Fibroblast of lung (primary cell): ENCODE data around the gene CYTH4. TPM values are rescaled to one million over a fixed set of nuclear protein-coding genes. Genes with fewer than 3 reads are reported as not detected.

ENCODE experiments used
- DNase-seq, 2 donors: peaks; one replicate each; pipeline versions ENCODE4 v3.0.0 to v3.0.0-alpha.2; 2010; ENCODE audit warnings: low read depth in 2 of 2
- H2AFZ ChIP-seq: 2 replicates; pipeline ENCODE4 v1.5.1; 2012; ENCODE audit warnings: low read length, control low read depth, inconsistent platforms
- H3K27ac ChIP-seq: 2 replicates; pipeline ENCODE4 v1.5.1; 2011; ENCODE audit warnings: low read length, control low read depth; ENCODE audit not compliant: insufficient read depth
- H3K27me3 ChIP-seq: 2 replicates; pipeline ENCODE4 v1.5.1; 2011; ENCODE audit warnings: mild to moderate bottlenecking, low read length; ENCODE audit not compliant: control insufficient read depth, insufficient read depth
- H3K36me3 ChIP-seq: 2 replicates; pipeline ENCODE4 v1.5.1; 2011; ENCODE audit warnings: low read length; ENCODE audit not compliant: control insufficient read depth, insufficient read depth
- H3K4me1 ChIP-seq: 2 replicates; pipeline ENCODE4 v1.5.1; 2011; ENCODE audit warnings: low read length; ENCODE audit not compliant: control insufficient read depth, insufficient read depth; ENCODE audit errors: extremely low read depth
- H3K4me2 ChIP-seq: 2 replicates; pipeline ENCODE4 v1.5.1; 2011; ENCODE audit warnings: low read length, control low read depth; ENCODE audit not compliant: insufficient read depth; ENCODE audit errors: extremely low read depth
- H3K4me3 ChIP-seq, 4 experiments: fragments of 200-600 bp in 1 of 4; sonication (generic) in 1 of 4; replicated peaks in 1 of 4; 2 replicates each; pipeline ENCODE4 v1.5.1; 2011 to 2016; ENCODE audit warnings: low read length in 4 of 4, low read depth in 3 of 4, mild to moderate bottlenecking in 3 of 4, control low read depth in 2 of 4, inconsistent platforms in 1 of 4, mixed read lengths in 1 of 4; ENCODE audit not compliant: insufficient read depth in 1 of 4; ENCODE audit errors: control extremely low read depth in 1 of 4
- H3K79me2 ChIP-seq: 2 replicates; pipeline ENCODE4 v1.5.1; 2012; ENCODE audit warnings: mild to moderate bottlenecking, low read length, inconsistent platforms; ENCODE audit not compliant: control insufficient read depth, insufficient read depth
- H3K9ac ChIP-seq: 2 replicates; pipeline ENCODE4 v1.5.1; 2011; ENCODE audit warnings: mild to moderate bottlenecking, low read length, control low read depth; ENCODE audit not compliant: insufficient read depth
- H3K9me3 ChIP-seq: 2 replicates; pipeline ENCODE4 v1.5.1; 2012; ENCODE audit warnings: low read depth, low read length; ENCODE audit not compliant: control insufficient read depth, insufficient read depth
- H4K20me1 ChIP-seq: 2 replicates; pipeline ENCODE4 v1.5.1; 2011; ENCODE audit warnings: low read length; ENCODE audit not compliant: control insufficient read depth, insufficient read depth; ENCODE audit errors: extremely low read depth
- CTCF ChIP-seq, 2 donors: IDR thresholded peaks in 1 of 2; conservative IDR thresholded peaks in 1 of 2; 1 replicate in 1 of 2; 2 replicates in 1 of 2; pipeline ENCODE4 v1.5.1; 2011 to 2012; ENCODE audit warnings: low read length in 2 of 2, control low read depth in 1 of 2, inconsistent platforms in 1 of 2, low read depth in 1 of 2, mild to moderate bottlenecking in 1 of 2
- EZH2 ChIP-seq: IDR thresholded peaks from 2 replicates; pipeline ENCODE4 v1.5.1; 2012; ENCODE audit warnings: low read length, control low read depth, mild to moderate bottlenecking; ENCODE audit errors: missing control alignments
- polyA plus RNA-seq, 2 donors: library from polyadenylated mRNA; depleted of rRNA in 1 of 2; stranded (reverse) in 1 of 2; unstranded in 1 of 2; fragments of >200 nt; gene quantifications; 2 replicates each; pipeline ENCODE4 v1.2.1, GENCODE V29; 2011 to 2012; ENCODE audit warnings: missing spikeins in 1 of 2
- total RNA-seq: library from RNA; depleted of rRNA; stranded (reverse); fragments of >200 nt; gene quantifications from 2 replicates; pipeline ENCODE4 v1.2.1, GENCODE V29; 2014

Gene CYTH4
- total and polyA plus RNA-seq, 2 donors (not counting 1 experiment from before 2014, with no cell fraction given) = under 0.01 TPM; not detected in 1

- Histone ChIP-seq H3K36me3 (no peaks in the 10 kb centered on the region), H3K9me3 (peaks cover 2% of the 10 kb centered on the region), H3K9ac (no peak overlapping the region), H3K4me3 (peak overlapping the region in 1 of 4 experiments; percentile 4), H4K20me1 (no peaks in the 10 kb centered on the region), H3K27me3 (peaks cover 32% of the 10 kb centered on the region), H3K4me2 (peak overlapping the region; percentile 59), H3K27ac (no peak overlapping the region), H2AFZ (no peak overlapping the region), H3K4me1 (no peaks in the 10 kb centered on the region), H3K79me2 (no peaks in the 10 kb centered on the region)
- peak; percentile 53 to 61 for DNase-seq
- TF ChIP-seq EZH2 = no peak
- peak; percentile 64 to 79 for TF ChIP-seq CTCF (conservative IDR thresholded peaks at IDR 0.05 in 1 of 2, IDR thresholded peaks at IDR 0.05 in 1 of 2; ENCODE audit: low read depth in 1 of 2, low read length in 2 of 2)
Measured at GRCh38 chr22:37259540-37260029, 22.7 kb upstream of the CYTH4 start.

- H3K27me3 ChIP-seq = peaks cover 35% of the 10 kb centered on the region
- no peaks in the 10 kb centered on the region for H3K4me1 ChIP-seq
- H4K20me1 ChIP-seq = no peaks in the 10 kb centered on the region
- no peak overlapping the region for H2AFZ ChIP-seq
- H3K36me3 ChIP-seq = no peaks in the 10 kb centered on the region
- H3K9ac ChIP-seq = no peak overlapping the region
- no peak for DNase-seq
- no peak overlapping the region for H3K27ac ChIP-seq
- TF ChIP-seq EZH2 (no peak), CTCF (conservative IDR thresholded peaks at IDR 0.05 in 1 of 2, IDR thresholded peaks at IDR 0.05 in 1 of 2; ENCODE audit: low read depth in 1 of 2, low read length in 2 of 2) (no peak)
- H3K4me3 ChIP-seq = no peak overlapping the region
- peaks cover 2% of the 10 kb centered on the region for H3K9me3 ChIP-seq
- no peaks in the 10 kb centered on the region for H3K79me2 ChIP-seq
- H3K4me2 ChIP-seq = no peak overlapping the region
Measured at GRCh38 chr22:37260155-37260795, 22.0 kb upstream of the CYTH4 start.

- Histone ChIP-seq H3K27ac (no peak overlapping the region), H3K4me3 (no peak overlapping the region), H2AFZ (no peak overlapping the region), H3K4me2 (no peak overlapping the region), H3K9me3 (peaks cover 2% of the 10 kb centered on the region), H3K27me3 (peaks cover 35% of the 10 kb centered on the region), H3K9ac (no peak overlapping the region), H4K20me1 (no peaks in the 10 kb centered on the region), H3K36me3 (no peaks in the 10 kb centered on the region), H3K4me1 (no peaks in the 10 kb centered on the region), H3K79me2 (no peaks in the 10 kb centered on the region)
- DNase-seq = peak; percentile 40 to 56
- peak; percentile 89 to 95 for TF ChIP-seq CTCF (conservative IDR thresholded peaks at IDR 0.05 in 1 of 2, IDR thresholded peaks at IDR 0.05 in 1 of 2; ENCODE audit: low read depth in 1 of 2, low read length in 2 of 2)
- TF ChIP-seq EZH2 = no peak
Measured at GRCh38 chr22:37260901-37261336, 21.4 kb upstream of the CYTH4 start.
